ENCODE data around the gene TXNL4B. TPM values are rescaled to one million over a fixed set of nuclear protein-coding genes. Genes with fewer than 3 reads are reported as not detected.

The TXNL4B gene
- total RNA-seq, 4 donors from 2014 or later: 3.9 to 15.4 (median 9.0) TPM

- TF ChIP-seq CTCF (IDR thresholded peaks at IDR 0.05; ENCODE audit: low read depth): no peak
Observed at GRCh38 chr16:72036098-72036497, 57.3 kb downstream of the TXNL4B start.

Other genes with a start within 250 kb of the TXNL4B start
- 10 to 100 TPM; 26.5 to 43.3 (median 37.2) TPM for gene ATXN1L, start 247.6 kb downstream of the TXNL4B start, total RNA-seq
- gene ZNF821, start 209.4 kb downstream of the TXNL4B start, total RNA-seq: 1 to 10 TPM; 3.4 to 6.3 (median 4.3) TPM
- 100 to 1,000 TPM; 186 to 219 (median 195) TPM for gene IST1, start 198.1 kb downstream of the TXNL4B start, total RNA-seq
- under 1 TPM; 0.19 to 0.85 (median 0.66) TPM for gene PKD1L3, start 93.2 kb downstream of the TXNL4B start, total RNA-seq
- gene DHODH, start 84.9 kb downstream of the TXNL4B start, total RNA-seq: 10 to 100 TPM in 1 of 4 donors, 1 to 10 TPM in 3; 3.2 to 15.3 (median 4.8) TPM
- 10 to 100 TPM in 3 of 4 donors, 1 to 10 TPM in 1; 7.5 to 69.1 (median 27.2) TPM for gene HP, start 39.1 kb downstream of the TXNL4B start, total RNA-seq
- gene HPR, start 30.4 kb downstream of the TXNL4B start, total RNA-seq: not detected
- 10 to 100 TPM; 40.8 to 85.0 (median 50.0) TPM for gene DHX38, start 227 bp upstream of the TXNL4B start, total RNA-seq
- gene PMFBP1, start 78.5 kb upstream of the TXNL4B start, total RNA-seq: 1 to 10 TPM in 3 of 4 donors, under 1 TPM in 1; 0.57 to 7.2 (median 3.4) TPM

Data from subcutaneous adipose tissue (tissue), 4 donors.